ENCODE results near the gene HDAC4.

GRCh38 chr2:239277401-239278085 lies 123.3 kb downstream of the HDAC4 start:
- TF ChIP-seq YY1 (IDR thresholded peaks at IDR 0.05; ENCODE audit: insufficient read depth, insufficient read length) (no peak), ZNF274 (IDR thresholded peaks at IDR 0.05; ENCODE audit: low read depth, low read length) (no peak)
